Cerebellar cortex (tissue), 1 donor: ENCODE measurements around the gene PGAP6.
"Not testable (repeated sequence)": the region's sequence is repeated elsewhere in the genome, so short reads cannot be mapped to it uniquely, and the experiment has no call there.

ENCODE experiments used
- DNase-seq: peaks from one replicate; pipeline ENCODE4 v3.0.0-alpha.2; 2015; ENCODE audit warnings: low spot score

Gene PGAP6

DNA sequence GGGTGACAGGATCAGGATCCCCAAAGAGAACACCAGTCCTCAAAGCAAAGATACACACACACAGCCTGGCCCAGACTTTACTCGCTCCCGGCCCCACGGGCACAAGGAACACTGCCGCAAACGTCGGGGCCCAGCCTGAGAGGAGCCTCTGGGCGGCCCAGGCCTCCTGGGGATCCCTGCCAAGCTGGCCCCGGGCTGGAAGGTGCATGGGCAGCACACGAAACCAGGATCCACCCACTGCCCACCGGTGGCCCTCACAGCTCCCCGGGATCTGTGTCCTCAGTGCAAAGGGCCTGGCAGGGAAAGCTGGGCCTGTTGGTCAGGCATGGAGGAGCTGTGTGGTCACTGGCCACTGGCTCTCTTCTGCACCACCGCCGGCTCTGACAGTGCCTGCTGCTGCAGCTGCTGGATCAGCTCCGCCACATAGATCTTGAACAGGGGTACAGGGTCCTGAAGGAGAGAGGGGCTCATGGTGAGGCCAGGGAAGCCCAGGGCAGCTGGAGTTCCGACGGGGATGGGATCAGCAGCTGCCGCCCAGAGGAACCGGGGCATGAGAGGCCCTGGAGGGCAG is 14.4 kb downstream of the PGAP6 start:
- no peak for DNase-seq

DNA sequence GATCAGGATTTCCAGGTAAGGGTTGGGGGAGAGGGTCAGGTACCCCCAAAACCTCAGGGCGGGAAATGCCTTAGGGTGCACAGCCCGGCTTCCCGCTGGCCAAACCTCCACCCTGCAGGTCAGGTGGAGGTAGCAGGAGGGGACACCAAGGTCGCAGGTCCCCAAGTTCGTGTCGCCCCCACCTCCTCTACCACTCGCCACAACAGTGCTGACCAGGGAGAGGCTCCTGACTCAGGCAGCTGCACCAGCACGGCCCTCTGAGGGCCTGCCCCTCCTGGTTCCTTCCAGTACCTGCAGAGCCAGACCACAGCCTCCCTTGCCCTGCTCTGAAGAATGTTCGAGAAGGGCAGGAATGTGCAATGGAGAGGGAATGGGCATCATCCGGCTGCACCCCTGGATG is 15.3 kb downstream of the PGAP6 start:
- DNase-seq, result no peak

DNA sequence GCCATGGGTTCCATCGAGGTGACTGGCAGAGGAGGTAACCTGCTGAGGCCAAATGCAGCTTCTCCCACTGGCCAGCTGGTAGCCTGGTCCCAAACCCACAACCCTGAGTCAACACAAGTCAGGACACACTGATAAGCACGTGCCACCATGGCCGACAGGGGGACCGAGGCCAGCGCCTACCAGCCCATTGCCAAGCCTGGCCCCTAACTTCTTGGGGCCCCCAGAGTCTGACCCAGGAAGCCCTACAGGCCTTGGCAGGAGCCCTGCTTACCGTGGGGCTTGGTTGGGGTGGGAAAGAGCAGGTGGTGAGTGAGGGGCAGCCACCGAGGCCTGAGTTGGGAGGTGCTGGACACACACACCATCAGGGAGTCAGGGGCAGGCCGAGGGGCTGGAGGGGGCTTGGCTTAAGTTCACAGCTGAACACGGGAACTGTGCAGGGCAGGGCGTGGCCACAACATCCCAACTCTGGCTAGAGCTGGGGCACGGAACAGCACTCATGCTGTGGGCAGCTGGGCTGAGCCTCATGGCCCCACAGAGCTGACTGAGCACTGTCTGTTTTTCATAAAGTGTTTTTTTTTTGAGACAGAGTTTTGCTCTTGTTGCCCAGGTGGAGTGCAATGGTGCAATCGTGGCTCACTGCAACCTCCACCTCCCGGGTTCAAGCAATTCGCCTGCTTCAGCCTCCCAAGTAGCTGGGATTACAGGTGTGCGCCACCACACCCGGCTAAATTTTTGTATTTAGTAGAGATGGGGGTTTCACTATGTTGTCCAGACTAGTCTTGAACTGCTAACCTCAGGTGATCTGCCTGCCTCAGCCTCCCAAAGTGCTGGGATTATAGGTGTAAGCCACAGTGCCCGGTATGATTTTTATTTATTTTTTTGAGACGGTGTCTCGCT is 16.9 kb downstream of the PGAP6 start:
- no peak for DNase-seq

DNA sequence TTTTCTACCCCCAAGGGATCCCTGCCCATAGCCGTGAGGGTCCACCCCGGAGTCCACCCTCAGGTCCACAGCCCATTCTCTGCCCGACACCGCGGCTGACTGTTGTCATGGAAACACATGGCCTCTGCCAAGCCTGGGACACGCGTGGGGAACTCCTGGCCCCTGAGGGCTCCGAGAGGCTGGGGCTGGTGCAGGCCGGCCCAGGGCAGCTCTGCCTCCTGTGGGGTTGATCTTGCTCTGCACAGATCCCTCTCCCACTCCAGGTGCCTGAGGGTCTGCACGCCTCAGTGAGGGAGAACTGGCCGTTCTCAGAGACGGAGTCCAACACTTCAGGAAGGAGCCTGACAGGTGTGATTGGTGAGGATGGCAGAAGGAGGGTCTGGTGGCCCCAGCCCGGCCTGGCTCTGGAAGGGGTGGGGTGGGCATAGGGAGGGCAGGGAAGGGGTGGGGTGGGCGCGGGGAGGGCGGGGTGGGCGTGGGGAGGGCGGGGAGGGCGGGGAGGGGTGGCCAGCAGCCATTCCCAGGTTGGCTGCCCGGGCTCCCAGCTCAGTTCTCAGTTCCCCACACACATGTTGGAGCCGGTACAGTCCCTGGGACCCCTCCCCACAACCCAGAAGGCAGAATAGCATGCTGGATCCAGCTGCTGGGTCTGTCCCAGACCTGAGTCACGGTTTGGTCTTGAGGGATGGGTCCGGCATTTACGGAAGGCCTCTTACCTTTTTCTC is 17.9 kb downstream of the PGAP6 start:
- no peak for DNase-seq

DNA sequence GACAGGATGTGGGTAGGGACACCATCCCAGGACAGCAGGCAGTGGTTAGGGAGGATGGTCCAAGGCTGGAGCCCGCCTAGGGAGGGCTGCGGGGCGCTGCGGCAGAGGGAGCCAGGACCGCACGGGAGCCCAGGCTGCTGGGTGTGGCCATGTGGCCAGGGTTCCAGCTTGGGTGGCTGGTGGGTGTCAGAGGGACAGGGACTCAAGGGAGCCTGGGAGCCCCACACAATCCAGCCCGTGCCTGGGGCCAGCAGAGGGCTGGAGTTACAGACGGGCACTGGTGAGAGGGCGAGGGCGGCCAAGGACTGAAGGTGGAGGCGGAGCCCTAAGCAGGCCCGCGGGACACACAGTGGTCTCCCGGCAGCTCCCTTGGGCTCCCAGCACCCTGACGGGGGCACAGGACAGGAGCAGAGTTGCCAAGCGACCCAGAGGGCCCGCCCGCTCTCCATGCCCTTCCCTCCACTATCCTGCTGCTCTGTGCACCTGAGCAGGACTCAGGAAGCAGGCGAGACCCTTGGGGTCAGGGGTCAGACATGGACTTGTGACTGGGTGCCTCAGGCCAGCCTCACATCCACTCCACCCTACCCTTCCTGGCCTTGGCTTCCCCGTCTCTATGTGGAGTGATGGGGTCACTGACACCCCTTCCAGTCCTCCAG is 18.5 kb downstream of the PGAP6 start:
- DNase-seq, result no peak

DNA sequence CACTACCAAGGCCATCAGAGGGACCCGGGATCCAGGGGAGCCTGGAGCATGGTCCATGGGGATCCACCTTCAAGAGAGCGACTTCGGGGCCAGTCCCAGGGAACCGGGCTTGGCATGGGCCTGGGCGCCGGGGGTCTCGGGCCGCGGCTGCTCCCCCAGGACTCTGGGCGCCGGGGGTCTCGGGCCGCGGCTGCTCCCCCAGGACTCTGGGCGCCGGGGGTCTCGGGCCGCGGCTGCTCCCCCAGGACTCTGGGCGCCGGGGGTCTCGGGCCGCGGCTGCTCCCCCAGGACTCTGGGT is 19.1 kb downstream of the PGAP6 start:
- DNase-seq, result not testable (repeated sequence)

DNA sequence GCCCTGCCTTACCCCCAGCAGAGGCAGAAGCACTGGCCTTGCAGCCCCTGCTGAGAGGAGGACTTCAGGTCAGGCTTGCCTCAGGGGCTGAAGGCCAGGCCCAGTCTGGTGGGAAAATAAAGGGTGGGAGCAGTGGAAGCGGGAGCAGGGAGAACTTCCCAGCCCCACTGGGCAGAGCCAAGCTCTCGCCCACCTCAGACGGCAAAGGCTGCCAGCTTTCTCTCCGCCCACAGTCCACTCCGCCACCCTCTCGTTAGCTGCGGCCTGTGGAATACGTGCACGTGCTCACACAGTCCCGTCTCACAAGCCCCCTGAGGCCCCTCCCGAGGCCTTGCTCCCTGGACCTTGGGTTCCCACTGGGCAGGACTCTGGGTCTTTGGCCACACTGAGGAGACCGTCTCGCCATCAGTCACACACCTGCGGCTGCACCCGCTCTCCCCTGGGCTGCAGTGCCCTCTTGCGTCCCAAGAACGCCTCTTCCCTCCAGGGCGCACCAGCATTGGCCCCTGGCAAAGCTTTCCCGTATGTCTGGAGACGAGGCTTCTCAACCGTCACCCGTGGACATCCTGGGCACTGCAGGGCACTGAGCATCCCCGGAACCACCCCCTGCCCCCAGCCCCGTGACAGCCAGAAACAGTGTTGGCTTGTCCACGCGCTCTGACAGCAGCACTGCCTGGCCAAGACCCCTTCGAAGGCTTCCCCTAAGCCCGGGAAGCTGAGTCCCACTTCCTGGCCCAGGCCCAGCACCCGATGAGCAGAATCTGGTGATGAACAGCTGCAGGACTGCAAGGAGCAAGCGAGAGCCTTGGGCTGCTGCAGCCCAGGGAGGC is 19.7 kb downstream of the PGAP6 start:
- DNase-seq, result peak; percentile 88

DNA sequence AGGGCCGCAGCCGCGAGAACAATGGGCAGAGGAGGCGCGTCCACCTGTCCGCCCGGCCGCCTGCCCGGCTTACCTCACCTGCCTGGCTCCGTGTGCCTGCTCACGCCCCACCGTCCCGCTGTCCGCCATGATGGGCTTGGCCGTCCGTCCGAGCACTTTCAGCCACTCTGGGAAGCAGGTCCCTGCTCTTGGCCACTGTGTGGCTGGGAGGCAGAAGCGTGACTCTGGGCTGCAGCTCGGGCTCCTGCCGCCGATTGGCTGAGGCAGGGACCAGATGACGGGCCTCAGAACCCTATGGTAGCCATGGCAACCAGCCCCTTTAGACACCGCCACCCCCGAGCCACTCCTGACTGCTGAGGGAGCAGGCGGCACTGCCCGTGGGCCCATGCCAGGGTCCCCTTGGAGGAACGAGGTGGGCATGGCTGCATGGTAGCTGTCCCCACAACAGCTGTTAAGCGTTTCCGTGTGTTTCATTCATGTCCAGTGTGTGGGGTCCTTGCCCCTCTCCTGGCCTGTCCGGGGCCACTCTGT is 20.4 kb downstream of the PGAP6 start:
- DNase-seq, result no peak

DNA sequence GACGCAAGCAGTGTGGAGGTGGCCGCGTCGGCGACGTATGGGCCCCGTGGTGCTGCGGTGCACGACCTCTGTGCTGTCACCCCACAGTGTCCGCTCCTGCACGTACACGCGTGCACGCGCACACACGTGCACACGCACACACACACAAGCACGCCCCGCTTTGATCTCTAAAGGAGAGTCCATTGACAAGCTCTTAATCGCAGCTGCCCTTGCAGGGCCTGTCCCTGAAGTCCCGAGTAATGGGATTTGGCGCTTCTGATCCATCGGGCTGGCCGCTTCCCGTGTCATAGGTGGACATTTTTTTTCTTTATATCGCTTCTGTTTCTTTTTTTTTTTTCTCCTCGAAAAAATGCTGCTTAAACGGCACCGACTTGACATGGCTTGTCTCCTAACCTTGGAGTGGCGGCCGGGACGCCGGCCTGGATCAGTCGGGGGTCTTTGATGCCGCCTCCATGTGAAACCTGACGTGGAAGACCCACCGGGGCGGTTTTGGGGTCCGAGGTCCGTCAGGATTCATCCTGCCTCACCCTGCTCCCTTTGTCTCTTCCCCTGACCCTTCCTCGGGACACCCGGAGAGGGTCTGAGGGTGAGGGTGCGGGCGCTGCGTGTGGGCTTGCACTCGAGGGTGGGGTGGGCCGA is 21.0 kb downstream of the PGAP6 start:
- DNase-seq, result no peak

DNA sequence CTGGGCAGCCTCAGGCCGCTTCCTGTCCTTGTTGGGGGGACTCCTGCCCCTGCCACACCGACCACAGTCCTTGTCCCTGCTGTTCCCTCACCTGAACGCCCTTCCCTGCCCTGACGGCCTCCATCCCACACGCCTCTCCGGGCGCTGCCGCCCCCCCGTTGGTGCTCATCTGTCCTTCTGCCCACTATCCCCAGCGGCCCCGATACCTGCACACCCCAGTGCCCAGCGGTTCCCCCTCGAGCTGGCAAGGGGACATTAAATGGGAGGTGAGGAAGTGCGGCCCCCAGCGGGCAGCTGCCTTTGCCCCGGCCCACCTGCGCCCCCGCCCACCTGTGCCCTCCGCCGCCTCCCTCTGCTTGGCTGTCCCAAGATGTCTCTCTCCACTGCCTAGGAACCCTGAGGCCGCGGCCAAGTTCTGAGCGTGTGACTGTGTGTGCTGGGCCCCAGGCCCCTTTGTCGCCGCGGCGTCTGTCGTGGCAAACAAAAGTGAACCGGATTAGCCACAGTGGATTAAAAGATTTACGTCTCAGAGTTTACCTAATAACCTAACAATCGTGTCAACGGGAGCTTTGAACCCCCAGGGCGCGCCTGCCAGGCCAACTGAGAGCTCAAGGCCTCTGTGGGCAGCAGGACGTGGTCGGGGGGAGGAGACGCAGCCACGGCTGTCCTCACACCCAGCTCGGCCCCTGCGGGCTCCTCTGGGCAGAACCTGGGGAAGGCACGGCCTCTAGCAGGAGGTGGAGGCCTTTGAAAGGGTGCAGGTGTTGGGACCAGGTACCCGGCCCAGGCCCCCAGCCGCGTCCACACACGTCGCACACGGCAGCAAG is 21.7 kb downstream of the PGAP6 start:
- DNase-seq, result no peak

DNA sequence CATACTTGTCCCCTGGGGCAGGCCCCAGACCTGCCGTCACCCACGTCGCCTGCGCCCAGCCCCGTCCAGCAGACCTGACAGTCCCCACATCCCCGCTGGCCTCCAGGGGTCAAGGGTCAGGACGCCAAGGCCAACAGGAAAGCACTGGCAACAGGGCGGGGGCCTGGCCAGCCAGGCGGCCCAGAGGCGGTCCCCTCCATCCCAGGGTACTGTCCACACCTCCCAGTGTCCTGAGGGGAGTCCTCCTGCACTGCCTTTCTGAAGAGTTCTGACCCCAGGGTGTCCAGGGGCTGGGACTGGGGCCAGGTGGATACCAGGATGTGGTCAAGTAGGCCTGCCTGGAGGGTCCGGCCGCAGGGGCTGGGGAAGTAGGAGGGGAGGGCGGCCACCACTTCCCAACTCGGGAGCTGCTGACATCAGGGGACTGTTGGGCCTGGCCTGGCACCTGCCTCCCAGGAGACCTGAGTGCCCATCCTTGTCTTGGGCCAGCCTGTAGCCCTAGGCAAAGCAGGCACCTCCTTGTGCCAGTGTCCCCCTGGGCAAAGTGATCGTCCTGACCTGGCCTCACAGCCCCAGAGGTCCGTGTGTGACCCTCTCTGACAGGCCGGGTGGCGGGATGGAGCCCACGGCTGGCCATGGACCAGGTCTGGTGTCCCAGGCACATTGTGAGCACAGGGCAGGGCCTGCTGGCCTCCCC is 22.6 kb downstream of the PGAP6 start:
- no peak for DNase-seq

DNA sequence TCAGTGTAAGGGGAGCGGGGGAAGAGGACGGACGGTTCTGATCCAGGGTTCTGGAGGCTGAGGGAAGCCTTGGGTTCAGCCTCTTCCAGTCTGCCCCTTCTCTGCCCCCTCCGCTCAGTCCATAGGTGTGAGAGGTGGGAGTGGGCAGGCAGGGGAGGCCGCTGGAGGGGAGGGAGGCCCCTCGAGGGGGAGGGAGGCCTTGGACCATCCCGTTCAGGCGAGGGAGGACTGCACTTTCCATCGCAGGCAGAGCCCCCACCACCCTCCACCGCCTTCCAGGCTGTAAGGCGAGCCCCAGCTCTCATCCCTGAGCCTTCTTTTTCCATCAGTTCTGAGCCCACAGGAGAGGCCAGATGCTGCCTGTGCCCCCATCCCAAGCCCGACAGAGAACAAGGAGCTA is 25.0 kb downstream of the PGAP6 start:
- DNase-seq, result no peak

DNA sequence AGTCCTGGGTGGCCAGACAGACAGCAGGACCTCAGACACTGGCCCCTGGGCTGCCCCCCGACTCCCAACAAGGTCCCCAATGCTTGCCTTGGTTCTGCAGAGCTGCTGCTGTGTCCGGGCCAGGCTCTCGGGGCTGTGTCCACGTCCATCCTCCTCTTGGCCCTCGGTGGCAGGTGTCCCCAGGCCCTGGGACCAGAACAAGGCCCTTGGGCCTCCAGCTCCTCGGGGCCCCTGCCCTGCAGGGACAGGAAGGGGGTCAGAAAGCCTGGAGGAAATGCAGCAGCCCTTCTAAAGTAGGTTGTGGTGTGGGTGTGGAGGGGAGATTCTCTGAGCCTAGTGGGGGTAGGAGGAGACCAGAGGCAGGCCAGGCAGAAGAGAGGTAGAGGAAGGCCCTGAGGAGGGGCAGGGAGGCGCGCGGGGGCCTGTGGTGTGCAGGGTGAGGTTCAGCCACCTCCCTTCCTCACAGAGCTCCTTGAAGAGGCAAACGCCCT is 26.8 kb downstream of the PGAP6 start:
- DNase-seq, result no peak

DNA sequence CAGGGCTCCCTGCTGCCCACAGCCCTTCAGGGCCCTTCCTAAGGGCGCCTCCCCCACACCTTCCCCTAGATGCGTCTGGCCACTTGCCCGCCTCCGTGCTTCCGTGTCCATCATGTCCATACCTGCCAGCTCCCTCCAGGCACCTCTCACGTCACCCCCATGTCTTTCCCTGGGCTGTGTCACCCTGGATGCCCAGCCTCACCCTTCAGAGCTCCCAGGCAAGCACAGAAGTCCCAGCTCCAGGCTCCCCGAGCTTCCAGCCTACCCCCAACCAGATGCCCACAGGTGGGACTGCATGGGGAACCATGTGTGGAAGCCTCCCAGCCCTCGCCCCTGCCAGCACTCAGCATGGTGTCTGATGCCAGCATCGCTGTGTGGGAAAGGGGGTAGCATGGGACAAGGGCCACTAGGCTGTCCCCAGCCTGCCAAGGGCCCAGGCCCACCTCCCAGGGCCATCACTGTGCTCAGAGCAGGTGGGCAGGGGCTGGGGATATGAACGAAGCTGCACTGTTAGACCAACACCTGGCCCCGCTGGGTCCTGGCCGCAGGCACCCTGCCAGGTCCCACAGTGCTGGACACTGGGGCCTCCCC is 27.4 kb downstream of the PGAP6 start:
- DNase-seq, result no peak

DNA sequence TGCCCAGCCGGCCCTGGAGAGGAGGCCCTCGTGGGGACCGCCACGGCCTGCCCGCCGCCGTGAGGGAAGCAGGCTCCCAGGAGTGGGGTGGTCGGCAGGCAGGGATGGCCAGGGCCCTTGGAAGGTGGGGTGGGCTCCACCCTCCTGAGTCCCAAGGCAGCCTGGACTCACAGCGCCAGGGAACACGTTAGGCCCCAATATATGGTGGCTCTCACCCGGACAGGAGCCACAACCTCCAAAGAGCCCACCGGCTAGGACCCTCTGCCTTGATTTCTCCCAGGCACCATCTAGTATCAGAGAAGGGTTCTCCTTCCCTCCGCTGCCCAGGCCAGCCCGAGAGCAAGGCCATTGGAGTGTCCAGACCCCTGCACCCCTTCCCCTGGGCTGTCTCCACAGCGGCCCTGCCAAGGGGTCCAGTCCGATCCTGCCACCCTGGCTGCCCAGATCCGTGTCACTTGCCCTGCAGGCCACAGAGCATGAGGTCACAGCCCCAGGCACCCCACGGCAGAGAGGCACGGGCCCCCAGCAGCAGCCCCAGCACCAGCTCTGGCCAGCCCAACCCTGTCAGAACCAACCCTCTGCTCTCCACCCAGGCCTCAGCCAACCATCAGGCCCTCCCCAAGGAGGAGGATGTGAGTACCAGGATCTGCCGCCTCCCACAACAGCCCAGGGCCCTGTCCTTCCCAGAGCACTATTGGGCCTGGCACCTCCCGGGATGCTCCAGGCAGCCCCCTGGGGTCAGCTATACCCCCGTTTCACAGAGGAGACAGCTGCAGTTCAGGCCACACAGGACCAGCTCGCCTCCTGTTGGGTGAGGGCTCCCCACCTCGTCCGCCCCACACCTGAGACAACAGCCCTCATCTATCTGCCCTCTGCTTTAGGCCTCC is 28.1 kb downstream of the PGAP6 start:
- no peak for DNase-seq

DNA sequence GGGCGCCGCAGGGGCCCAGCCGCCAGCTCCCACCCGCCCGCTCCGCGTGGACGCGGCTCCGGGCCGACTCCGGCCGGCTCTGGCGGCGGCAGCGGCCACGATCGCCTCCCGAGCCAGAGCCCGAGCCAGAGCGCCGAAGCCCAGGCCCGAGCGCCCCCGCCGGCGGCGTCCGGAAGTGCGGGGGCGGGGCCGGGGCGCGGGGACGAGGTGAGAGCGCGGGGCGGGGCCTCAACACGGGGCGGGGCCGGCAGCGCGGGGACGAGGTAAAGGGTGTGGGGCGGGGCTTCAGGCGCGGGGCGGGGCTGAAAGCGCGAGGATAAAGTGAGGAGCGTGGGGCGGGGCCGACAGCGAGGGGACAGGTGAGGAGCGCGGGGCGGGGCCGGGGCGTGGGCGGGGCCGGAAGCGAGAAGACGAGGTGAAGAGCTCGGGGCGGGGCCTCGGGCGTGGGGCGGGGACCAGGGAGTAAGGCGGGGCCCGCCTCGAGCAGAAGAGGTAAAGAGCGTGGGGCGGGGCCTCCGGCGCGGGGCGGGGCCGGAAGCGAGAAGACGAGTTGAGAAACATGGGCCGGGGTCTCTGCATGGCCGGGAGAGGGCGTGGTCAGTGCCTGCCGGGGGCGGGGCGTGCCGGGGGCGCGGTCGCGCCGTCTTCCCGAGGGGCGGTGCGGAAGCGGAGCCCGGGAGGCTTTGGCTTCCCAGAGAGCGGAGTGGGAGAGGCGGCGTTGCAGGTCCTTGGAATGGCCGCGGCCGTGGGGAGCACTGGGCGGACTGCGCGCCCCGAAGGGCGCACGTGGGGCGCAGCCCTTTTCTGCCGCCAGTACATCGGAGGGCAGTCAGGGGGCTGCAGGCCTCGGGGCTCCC is 29.0 kb downstream of the PGAP6 start, which contains the start of gene AXIN1:
TSS of gene AXIN1 (minus strand) at position 177 of the 857 bp plus-strand sequence. CDS start 5,698 bp downstream, outside the sequence.
- DNase-seq, result peak; percentile 95
